Activated CD8-positive, alpha-beta T cell treated with anti-CD3 and anti-CD28 coated beads, Interleukin-2, amount 10 ng/mL, durations not matched to agents 7 days and 5 days (primary cell): ENCODE results near the gene CTNNA1. TPM values are rescaled to one million over a fixed set of nuclear protein-coding genes. Genes with fewer than 3 reads are reported as not detected.
"Not testable (repeated sequence)": the region's sequence is repeated elsewhere in the genome, so short reads cannot be mapped to it uniquely, and the experiment has no call there.

Experiments used
- ATAC-seq: fragments of 150-1000 bp; cut with Tn5 transposase; one replicate; pipeline ENCODE4 v1.10.0; 2021; ENCODE audit warnings: moderate library complexity
- CTCF ChIA-PET: fragments of 350-600 bp; sonication (Branson Sonifier 250); formaldehyde crosslinking; loops from one replicate; lab custom pipeline; 2021; ENCODE audit warnings: antibody characterized with exemption; lab: Charles Lee
- POLR2A ChIA-PET: fragments of 350-600 bp; sonication (Branson Sonifier 250); formaldehyde crosslinking; loops from one replicate; lab custom pipeline; 2021; ENCODE audit warnings: antibody characterized with exemption; lab: Charles Lee
- DNase-seq: peaks from one replicate; pipeline ENCODE4 v3.0.0-alpha.2; 2020
- H3K27ac Mint-ChIP-seq: one replicate; pipeline ENCODE4 v1.8.0; 2021; ENCODE audit warnings: mild to moderate bottlenecking, mixed read lengths
- H3K27me3 Mint-ChIP-seq: one replicate; pipeline ENCODE4 v1.8.0; 2021; ENCODE audit warnings: low read depth, mixed read lengths
- H3K36me3 Mint-ChIP-seq: one replicate; pipeline ENCODE4 v1.8.0; 2021; ENCODE audit warnings: low read depth, mixed read lengths
- H3K4me1 Mint-ChIP-seq: one replicate; pipeline ENCODE4 v1.8.0; 2021; ENCODE audit warnings: low read depth, mixed read lengths
- H3K4me3 Mint-ChIP-seq: one replicate; pipeline ENCODE4 v1.8.0; 2021; ENCODE audit warnings: mild to moderate bottlenecking, mixed read lengths
- H3K9me3 Mint-ChIP-seq: one replicate; pipeline ENCODE4 v1.8.0; 2022; ENCODE audit warnings: mixed read lengths; ENCODE audit not compliant: insufficient read depth
- total RNA-seq, 2 experiments: library from RNA; stranded (reverse); gene quantifications; one replicate each; pipeline ENCODE4 v1.2.3, GENCODE V29; 2021

Gene CTNNA1
- total RNA-seq, 2 experiments from 2014 or later = 22.4 to 22.9 TPM

- Mint-ChIP-seq H3K27me3 (peaks cover 10% of the 10 kb centered on the region), H3K27ac (no peak overlapping the region), H3K4me1 (peaks cover 3% of the 10 kb centered on the region), H3K4me3 (no peak overlapping the region), H3K36me3 (no peaks in the 10 kb centered on the region), H3K9me3 (no peaks in the 10 kb centered on the region)
- ChIA-PET POLR2A (no interaction called here), CTCF (interaction anchor here (0.6 to 3.4 kb wide), 19 partner anchors 9 to 438 kb away, joined by 3 to 17 read pairs (median 4); no protein-coding TSS in a partner anchor)
- no peak for ATAC-seq
- no peak for DNase-seq
These were observed 71.3 kb downstream of the CTNNA1 start for GRCh38 chr5:138824516-138824915.

DNA sequence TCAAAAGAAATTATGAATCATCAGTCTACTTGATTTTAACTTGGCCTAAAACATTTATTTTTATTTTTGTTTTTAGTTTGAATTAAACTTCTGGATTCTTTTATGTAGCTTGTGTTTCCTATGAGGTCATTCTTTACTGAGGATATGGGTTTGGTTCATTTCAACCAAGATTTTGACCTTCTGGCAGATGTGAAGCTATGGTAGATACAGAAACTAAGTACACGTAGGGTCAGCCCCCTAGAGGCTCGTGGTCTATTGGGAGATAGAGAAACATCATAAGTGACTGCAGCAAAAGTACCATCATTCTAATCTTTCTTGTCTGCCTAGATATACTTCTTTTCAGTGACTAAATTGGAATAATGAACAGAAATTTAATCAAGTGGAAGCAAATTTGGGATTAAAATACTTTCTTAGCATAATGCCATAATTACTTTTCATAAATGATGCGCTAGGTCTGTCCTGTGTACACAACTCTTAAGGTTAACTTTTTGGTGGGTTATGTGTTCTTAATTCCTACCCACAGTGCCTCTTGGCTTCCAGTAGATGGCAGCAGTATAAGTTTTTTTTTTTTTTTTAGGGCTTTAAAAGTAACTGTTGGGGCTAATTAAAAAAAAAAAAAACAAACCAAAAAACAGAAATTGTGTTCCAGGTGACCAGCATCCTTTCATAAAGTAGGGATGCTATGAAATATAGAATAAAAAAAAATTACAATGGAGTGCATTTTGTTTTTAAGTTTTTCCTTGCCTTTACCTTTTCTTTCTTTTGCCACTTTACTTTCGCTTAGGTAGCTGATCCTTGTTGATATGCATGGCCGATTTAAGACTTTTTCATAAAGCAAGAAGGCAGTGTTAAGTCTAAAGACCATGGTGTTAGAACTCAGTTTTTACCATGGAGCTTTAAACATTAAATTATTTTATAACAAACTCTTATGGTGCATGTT, 72.0 kb downstream of the CTNNA1 start:
- DNase-seq = no peak
- ChIA-PET CTCF (interaction anchor here (0.6 to 3.4 kb wide), 37 partner anchors 8 to 449 kb away, joined by 3 to 17 read pairs (median 3); no protein-coding TSS in a partner anchor), POLR2A (no interaction called here)
- peak; percentile 53 for ATAC-seq
- Mint-ChIP-seq H3K36me3 (no peaks in the 10 kb centered on the region), H3K27me3 (peaks cover 9% of the 10 kb centered on the region), H3K27ac (no peak overlapping the region), H3K4me1 (peaks cover 3% of the 10 kb centered on the region), H3K4me3 (no peak overlapping the region), H3K9me3 (no peaks in the 10 kb centered on the region)

GRCh38 chr5:138828556-138828955, 75.3 kb downstream of the CTNNA1 start:
- Mint-ChIP-seq H3K9me3 (no peaks in the 10 kb centered on the region), H3K27ac (no peak overlapping the region), H3K4me1 (peaks cover 8% of the 10 kb centered on the region), H3K4me3 (no peak overlapping the region), H3K36me3 (no peaks in the 10 kb centered on the region), H3K27me3 (peaks cover 9% of the 10 kb centered on the region)
- ChIA-PET CTCF (interaction anchor here (1.2 kb wide), 1 partner anchor 39 kb away, joined by 3 read pairs; no protein-coding TSS in a partner anchor), POLR2A (no interaction called here)
- no peak for ATAC-seq
- DNase-seq = no peak

- Mint-ChIP-seq H3K36me3 (no peaks in the 10 kb centered on the region), H3K9me3 (no peaks in the 10 kb centered on the region), H3K4me1 (peaks cover 8% of the 10 kb centered on the region), H3K27me3 (peaks cover 9% of the 10 kb centered on the region), H3K4me3 (no peak overlapping the region), H3K27ac (no peak overlapping the region)
- ChIA-PET CTCF (interaction anchor here (0.6 to 1.2 kb wide), 2 partner anchors 40 to 1143 kb away, joined by 3 read pairs; no protein-coding TSS in a partner anchor), POLR2A (no interaction called here)
- no peak for ATAC-seq
- no peak for DNase-seq
These were observed 76.1 kb downstream of the CTNNA1 start for GRCh38 chr5:138829341-138829740.

DNA sequence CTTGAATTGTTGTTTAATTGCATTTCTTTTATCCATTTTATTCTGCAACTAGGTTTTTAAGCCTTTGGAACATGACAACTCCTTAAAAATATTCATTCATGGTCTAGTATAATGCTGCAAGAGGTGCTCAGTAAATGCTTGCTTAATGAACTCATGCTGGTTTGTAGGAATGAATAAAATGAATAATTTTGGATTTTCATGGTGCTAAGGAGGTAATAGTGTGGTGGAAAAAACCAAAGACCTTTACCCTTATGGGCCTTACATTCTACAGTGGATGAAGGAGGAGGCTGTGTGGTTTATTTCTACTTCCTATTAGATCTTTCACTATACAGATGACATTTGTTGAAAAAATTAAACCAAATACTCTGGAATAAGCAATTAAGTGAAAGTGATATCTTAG, 78.5 kb downstream of the CTNNA1 start:
- peaks cover 13% of the 10 kb centered on the region for H3K27me3 Mint-ChIP-seq
- no peak for DNase-seq
- ChIA-PET POLR2A (no interaction called here), CTCF (no interaction called here)
- no peaks in the 10 kb centered on the region for H3K36me3 Mint-ChIP-seq
- no peak overlapping the region for H3K27ac Mint-ChIP-seq
- H3K4me3 Mint-ChIP-seq = no peak overlapping the region
- ATAC-seq = no peak
- H3K9me3 Mint-ChIP-seq = no peaks in the 10 kb centered on the region
- peaks cover 5% of the 10 kb centered on the region for H3K4me1 Mint-ChIP-seq

GRCh38 chr5:138832218-138832617, 79.0 kb downstream of the CTNNA1 start:
- Mint-ChIP-seq H3K27me3 (peaks cover 13% of the 10 kb centered on the region), H3K9me3 (no peaks in the 10 kb centered on the region), H3K4me3 (no peak overlapping the region), H3K27ac (no peak overlapping the region), H3K36me3 (no peaks in the 10 kb centered on the region), H3K4me1 (peaks cover 5% of the 10 kb centered on the region)
- ChIA-PET CTCF (no interaction called here), POLR2A (no interaction called here)
- no peak for DNase-seq
- no peak for ATAC-seq

DNA sequence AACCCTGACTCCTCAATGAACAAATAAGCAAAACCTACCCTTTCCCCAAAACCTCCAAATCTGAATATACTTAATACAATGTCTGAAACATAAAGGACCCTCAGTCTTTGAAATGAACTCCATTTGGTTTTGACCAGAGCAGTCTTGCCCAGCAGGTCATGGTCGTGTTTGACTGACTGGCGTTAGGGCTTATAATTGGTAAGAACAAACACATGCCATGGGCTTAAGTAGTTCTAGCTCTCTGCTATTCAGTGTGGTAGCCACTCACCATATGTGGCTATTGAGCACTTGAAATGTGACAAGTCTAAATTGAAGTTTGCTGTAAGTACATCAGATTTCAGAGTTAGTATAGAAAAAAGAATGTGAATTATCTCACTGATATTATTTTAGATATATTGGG, 79.9 kb downstream of the CTNNA1 start:
- peaks cover 15% of the 10 kb centered on the region for H3K27me3 Mint-ChIP-seq
- H3K9me3 Mint-ChIP-seq = no peaks in the 10 kb centered on the region
- no peaks in the 10 kb centered on the region for H3K36me3 Mint-ChIP-seq
- H3K4me1 Mint-ChIP-seq = peaks cover 5% of the 10 kb centered on the region
- no peak overlapping the region for H3K27ac Mint-ChIP-seq
- DNase-seq = no peak
- H3K4me3 Mint-ChIP-seq = no peak overlapping the region
- no peak for ATAC-seq
- CTCF ChIA-PET = interaction anchor here (0.7 to 1.6 kb wide), 3 partner anchors 8 to 43 kb away, joined by 3 to 5 read pairs (median 4); no protein-coding TSS in a partner anchor
- POLR2A ChIA-PET = no interaction called here

- Mint-ChIP-seq H3K4me1 (peaks cover 5% of the 10 kb centered on the region), H3K9me3 (no peaks in the 10 kb centered on the region), H3K36me3 (no peaks in the 10 kb centered on the region), H3K4me3 (no peak overlapping the region), H3K27ac (no peak overlapping the region), H3K27me3 (peaks cover 15% of the 10 kb centered on the region)
- ChIA-PET CTCF (interaction anchor here (0.7 to 1.6 kb wide), 5 partner anchors 8 to 44 kb away, joined by 3 to 5 read pairs (median 4); no protein-coding TSS in a partner anchor), POLR2A (no interaction called here)
- DNase-seq = no peak
- no peak for ATAC-seq
These were observed 80.7 kb downstream of the CTNNA1 start for GRCh38 chr5:138833726-138834480.

GRCh38 chr5:138834853-138835252, 81.6 kb downstream of the CTNNA1 start:
- CTCF ChIA-PET = interaction anchor here (1.1 to 1.2 kb wide), 2 partner anchors 9 to 45 kb away, joined by 3 to 4 read pairs; no protein-coding TSS in a partner anchor
- H3K4me1 Mint-ChIP-seq, H3K4me3 Mint-ChIP-seq, H3K27ac Mint-ChIP-seq, H3K9me3 Mint-ChIP-seq, POLR2A ChIA-PET, DNase-seq, ATAC-seq, H3K36me3 Mint-ChIP-seq: not testable (repeated sequence)
- peaks cover 12% of the 10 kb centered on the region for H3K27me3 Mint-ChIP-seq

GRCh38 chr5:138837160-138837559, 83.9 kb downstream of the CTNNA1 start:
- ChIA-PET CTCF (no interaction called here), POLR2A (no interaction called here)
- DNase-seq (no peak), ATAC-seq (no peak)
- H3K4me1 Mint-ChIP-seq = peaks cover 2% of the 10 kb centered on the region
- H3K27ac Mint-ChIP-seq = no peak overlapping the region
- no peak overlapping the region for H3K4me3 Mint-ChIP-seq
- H3K36me3 Mint-ChIP-seq = no peaks in the 10 kb centered on the region
- H3K9me3 Mint-ChIP-seq = no peaks in the 10 kb centered on the region
- H3K27me3 Mint-ChIP-seq = peaks cover 13% of the 10 kb centered on the region

GRCh38 chr5:138840103-138840502, 86.9 kb downstream of the CTNNA1 start:
- DNase-seq (no peak), ATAC-seq (no peak)
- Mint-ChIP-seq H3K9me3 (no peaks in the 10 kb centered on the region), H3K4me3 (no peak overlapping the region), H3K27ac (no peak overlapping the region), H3K27me3 (peaks cover 7% of the 10 kb centered on the region), H3K4me1 (no peaks in the 10 kb centered on the region), H3K36me3 (no peaks in the 10 kb centered on the region)
- CTCF ChIA-PET = interaction anchor here (1.4 kb wide), 1 partner anchor 16 kb away, joined by 4 read pairs; no protein-coding TSS in a partner anchor
- POLR2A ChIA-PET = no interaction called here
